Superior temporal gyrus (tissue), 1 donor: ENCODE results near the gene TMIE.

Experiments
- DNase-seq: peaks from one replicate; pipeline ENCODE4 v3.0.0-alpha.2; 2016; ENCODE audit errors: extremely low spot score

Gene TMIE

DNA sequence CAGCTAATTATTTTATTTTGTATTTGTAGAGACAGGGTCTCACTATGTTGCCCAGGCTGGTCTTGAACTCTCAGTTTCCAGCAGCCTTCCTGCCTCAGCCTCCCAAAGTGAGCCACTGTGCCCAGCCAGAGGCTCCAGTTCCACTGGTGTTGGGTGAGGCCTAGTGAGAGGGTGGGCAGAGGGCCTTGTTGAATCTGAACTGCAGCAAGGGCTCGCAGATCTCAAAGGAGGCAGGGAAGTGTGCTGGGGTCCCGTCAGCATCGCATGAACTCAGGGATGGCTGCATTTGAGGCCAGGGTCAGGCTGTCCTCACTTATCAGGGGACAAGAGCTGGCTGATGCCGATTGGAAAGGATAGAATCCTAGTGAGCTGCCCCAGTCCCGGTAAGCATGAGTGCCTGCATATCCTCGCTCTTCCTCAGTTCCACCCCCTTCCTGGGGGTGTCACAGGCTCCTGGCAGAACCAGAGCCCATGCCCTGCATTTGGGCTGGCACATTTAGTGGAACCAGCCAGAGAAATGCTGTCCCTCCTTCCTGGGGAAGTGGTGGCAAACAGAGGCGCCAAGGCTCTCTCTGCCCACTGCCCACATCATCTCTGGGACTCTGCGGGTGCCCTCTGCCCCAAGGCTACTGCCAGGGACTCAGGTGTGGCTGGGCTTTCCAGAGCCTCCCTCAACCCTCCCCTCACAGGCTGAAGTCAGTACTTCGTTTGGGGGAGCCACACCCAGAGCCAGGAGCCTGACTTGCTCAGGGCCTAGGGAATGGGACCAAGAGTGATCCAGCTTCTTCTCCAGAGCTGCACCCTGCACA lies 31.8 kb upstream of the TMIE start:
- DNase-seq: no peak

DNA sequence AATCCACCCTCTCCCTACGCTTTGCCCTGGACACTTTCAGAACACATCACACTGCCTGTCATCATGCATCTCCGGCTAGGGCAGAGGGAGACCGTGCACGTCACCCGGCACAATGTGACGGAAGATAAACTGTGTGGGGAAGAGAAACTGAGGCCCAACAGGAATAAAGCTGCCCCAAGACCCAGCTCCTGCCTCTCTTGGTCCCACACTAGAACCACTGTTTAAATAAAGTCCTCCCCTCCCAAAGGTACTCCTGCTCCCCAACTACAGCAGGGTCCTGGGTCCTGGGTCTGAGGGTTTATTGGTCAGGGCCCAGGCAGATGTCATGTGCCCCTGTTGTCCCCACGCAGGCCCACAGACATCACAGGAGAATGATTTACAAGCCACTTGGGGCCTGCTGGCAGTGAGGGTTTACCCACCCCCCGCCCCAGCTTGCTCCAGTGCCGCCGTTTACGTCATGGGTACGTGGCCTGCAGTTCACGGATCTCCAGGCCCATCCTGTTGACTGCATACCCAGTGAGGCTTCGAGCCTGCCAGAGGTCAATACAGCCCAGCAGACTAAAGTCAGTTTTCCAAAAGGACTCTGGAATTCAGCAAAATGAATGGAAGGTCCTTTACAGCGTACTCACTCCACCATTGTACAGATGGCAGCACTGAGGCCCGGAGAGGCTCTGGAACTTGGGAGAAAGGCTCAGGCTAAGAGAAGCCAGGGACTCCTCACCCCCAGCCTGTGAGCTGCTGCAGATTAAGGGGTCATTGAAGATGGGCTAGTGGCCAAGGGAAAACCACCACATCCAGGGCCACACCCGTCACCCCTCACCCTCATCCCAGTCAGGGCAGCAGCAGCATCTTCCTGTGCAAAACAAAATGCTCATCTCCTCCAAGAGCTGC lies 30.9 kb upstream of the TMIE start:
- DNase-seq: no peak

DNA sequence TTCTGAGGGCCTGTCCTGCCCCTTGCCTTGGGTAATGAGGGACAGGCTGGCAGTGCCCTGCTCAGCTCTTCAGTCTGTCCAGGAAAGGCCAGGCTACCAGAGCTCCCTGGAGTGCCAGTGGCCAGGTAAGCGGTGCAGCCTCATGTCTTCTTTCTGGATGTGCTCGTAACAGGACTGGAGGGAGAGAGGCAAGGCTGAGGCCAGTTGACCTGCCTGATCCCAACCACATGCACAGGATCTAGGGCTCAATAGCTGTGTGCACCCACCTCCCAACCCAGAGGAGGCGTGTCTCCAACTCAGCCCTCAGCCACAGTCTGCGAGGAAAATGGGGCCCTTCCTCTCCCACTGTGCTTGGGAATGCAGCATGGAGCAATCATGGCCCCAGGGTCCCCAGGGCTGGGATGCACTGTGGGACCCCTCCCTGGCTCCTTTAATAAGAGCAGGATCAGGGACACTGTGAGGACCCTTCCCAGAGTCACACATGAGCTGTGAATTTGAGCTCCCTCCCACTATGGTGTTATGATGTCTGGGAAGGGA lies 30.2 kb upstream of the TMIE start:
- DNase-seq: no peak

DNA sequence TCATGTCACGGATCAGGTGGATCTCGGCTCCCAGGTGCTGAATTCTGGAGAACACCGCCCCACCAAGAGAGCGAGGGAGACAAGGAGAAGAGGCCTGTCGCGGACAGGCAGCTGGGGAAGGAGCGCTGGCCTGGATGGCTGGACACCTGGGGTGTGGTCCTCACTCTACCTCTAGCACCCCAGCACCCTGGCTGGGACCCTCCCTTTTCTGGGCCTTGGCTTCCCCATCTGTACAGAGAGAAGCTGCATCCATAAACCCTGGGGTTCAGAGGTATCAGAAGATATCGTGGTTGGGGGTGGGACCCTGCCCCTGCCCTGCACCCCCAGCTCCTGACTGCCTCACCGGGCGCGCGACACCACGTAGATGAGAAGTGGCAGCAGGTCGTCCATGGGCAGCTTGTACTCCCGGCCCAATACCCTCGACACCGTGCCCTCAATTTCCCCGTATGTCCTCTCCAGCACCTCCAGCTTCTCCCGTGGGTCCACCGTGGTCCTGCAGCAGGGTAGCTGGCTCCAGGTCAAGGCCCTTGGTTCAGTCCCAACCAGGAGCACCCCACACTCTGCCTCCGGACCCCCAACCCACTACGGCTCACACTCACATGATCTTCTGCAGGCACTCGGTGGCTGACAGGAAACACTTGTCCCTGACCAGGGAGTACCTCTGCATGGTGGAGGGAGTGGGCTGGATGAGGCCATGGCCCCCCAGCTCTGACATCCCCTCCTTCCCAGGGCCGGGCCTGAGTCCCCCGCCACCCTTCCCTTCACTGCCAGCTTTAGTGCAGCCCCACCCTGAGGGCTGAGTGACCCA lies 29.4 kb upstream of the TMIE start:
- no peak for DNase-seq

DNA sequence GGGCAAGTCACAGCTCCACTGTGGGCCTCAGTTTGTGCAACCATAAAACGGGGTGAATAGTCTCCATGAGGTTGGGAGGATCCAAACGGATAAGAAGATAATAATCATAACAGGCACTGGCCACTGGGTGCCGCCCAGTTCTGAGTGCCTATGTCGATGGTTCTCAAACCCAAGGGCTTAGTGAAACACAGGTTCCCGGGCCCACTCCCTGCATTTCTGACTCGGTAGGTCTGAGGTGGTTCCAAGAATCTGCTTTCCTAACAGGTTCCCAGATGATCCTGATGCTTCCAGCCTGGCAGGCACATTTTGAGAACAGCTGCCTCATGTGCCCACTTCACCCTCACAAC lies 28.9 kb upstream of the TMIE start:
- no peak for DNase-seq

DNA sequence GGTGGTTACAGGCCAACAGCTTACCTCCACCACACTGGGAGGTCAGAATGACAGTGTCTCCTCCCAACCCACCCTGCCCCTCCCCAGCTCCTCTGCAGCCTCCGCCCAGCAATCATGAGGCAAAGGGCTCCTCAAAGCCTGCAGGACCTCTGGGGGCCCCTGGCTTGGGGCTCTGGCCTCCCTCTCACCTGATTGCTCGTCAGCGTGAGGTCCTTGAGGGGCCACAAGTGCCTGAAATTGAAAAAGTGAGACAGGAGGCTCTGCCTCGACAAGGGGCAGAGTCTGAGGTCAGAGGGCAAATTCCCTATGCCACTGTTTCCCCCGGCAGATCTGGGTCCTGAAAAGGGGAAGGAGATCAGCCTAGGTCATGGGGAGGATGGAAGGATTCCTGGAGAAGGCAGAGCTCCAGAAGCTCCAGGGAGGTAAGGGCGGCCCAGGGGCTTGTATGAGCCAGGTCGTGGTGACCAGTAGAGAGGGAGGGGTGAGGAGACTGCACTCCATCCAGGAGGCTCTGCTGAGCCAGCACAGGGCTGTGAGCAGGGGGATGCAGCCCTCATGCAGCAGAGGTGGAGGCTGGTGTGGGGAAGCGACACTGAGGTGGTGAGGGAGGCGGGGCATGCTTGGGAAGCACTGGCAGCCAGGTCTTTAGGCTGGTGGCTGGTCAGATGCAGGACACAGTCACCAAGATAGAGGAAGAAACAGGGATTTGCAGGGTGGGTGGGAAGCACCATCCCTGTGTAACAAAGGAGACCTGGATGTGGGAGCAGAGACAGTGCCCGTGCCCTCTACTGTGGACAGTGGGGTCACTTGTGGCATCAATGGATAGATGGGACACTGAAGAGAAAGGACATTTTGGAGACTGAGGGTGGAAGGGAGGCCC lies 27.8 kb upstream of the TMIE start:
- DNase-seq: no peak

DNA sequence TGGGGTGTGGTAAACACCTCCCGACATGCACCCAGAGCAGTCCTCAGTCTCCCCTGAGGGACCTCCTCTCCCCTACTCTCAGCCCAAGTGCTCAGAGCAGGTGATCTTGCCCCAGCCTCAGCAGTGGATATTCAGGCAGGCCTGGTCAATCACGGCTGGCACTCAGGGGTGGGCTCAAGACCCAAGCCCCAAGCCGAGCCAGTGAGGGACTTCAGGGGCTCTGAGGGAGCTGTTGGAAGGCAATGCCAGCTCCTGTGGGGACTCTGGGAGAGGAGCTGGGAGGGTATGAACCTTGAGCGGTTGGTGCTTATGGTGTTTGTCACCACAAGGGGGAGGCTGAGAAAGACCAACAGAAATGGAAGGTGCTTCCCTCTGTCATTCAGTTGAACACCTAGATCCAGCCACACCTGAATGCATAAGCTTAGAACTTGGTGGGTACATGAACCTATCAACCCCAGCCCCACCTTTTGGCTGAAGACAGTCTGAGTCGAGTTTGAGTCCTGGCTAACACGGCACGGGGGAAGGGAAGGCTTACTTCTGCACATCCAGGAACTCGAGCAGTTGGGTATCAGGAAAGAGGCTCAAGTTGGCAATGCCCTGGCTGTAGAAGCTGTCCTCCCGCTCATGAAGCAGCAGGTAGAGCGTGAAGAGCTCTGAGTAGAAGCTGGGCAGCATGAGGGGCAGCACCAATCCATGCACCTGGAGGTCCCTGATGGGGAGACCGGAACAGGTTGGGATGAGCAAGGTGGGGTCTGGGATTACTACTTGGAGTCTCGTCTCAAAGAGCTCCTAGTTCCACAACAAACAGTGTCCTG lies 27.0 kb upstream of the TMIE start:
- DNase-seq: no peak

DNA sequence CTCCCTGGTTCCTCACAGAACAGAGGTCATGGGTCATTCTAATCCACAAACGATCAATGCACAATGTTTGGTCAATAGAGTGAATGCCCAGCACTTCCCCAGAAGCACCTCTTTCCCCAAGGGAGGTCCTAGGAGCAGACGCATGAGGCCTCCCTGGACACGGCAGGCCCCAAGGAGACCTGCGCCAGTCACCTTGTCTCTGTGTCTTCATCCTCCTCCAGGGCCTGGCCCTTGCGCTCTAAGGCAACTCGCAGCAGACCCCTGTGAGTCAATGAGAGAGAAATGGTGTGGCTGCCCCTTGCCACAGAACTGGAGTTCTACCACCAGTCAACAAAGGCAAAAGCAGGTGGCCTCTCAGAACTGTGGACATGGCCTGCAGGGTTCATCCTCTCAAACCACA lies 25.8 kb upstream of the TMIE start:
- DNase-seq: no peak

DNA sequence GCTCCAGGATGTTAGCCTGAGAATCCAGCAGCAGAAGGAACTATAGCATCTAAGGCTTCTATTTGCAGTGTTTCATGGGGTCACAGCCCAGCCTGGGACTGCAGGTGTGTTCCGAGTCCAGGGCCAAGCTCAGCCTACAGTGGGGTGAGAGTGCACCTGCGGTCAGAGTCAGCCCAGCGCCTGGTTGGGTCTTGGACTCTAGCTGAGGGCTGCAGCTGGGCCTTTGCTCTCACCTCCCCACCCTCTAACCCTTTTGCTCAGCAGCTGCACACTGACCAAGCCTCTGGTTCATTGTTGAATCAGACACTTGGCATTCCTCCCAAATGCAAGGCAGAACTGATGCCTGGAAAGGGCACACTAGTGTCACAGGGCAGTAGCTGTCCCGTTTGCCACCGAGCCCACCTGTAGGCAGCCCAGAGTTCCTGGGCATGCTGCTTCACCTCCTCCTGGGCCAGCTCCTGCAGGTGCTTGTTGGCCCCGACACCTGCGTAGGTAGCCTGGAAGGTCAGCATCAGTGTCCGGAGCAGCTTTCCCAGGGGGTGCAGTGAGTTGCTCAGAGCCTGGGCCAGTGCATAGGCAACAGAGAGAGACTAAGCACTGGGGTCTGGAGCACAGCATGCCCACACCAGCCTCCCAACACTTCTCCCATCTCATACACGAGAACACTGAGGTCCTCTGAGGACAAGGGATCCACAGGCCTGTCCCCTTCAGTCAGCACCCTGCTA lies 25.2 kb upstream of the TMIE start:
- peak; percentile 70 for DNase-seq

DNA sequence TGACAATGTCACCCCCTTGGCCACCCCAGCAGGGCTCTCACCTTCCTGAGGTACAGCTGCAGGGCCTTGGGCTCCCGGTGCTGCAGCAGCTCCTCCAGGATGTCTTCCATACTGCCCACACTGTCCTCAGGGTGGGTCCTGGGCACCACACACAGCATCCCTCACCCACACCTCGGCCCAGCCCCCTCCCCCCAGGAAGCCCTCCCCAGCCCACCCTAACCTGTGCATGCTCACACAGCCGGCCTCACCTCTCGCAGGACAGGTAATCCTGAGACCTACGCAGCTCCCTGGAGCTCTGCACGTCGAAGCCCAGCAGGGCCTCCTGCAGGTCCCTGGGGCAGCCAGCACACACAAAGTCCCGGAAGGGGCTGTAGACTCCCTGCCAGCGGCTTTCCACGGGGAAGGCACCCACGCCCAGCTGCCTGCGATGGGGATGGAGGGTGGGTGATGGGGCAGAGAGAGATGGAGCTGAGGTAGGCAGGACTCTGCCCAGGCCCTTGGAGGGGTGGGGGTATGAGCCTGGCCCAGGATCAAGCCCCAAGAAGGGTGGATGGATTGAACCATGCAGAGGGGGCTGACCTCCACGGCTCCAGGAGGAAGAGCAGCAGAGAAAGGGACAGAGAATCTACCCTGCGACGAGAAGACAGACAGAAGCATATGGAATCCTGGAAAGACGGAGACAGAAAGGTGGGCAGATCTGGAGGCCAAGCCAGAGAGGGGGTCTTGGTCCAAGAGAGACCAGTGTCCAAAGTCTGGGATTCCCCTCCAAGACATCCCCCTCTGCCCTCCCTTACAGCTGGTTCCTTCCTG lies 24.4 kb upstream of the TMIE start:
- no peak for DNase-seq

DNA sequence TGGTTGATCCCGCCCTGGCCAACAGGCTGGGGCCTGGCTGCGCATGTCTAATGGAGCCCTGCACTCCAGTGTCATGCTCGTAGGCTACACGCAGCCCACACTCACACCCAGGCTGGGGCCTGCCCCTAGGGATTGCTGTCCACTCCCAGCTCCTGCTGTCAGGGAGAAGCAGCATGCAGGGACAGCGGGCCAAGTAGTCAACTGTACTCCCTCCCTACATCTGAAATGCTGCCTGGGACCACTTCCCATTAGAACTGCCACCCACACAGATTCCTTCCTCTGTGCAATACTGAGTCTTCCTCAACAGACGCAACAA lies 23.8 kb upstream of the TMIE start:
- no peak for DNase-seq

DNA sequence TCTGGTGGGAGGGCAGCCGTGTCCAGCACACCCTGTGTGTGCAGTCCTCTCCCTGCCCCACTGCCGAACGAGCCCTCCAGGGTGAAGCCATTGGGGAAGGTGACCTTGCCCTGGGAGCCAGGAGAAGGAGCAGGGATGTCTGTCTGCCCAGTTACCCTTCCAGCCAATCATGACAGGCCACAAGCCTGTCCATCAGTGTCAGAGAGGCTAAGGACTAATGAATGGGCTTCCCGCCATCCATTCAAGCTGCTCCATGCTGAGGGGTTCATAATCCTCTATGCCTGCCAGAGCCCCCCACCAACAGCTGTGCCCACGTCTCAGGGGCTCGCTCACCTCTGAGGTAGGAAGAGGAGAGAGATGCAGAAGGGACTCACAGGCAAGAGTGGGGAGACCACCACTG lies 22.9 kb upstream of the TMIE start:
- no peak for DNase-seq

DNA sequence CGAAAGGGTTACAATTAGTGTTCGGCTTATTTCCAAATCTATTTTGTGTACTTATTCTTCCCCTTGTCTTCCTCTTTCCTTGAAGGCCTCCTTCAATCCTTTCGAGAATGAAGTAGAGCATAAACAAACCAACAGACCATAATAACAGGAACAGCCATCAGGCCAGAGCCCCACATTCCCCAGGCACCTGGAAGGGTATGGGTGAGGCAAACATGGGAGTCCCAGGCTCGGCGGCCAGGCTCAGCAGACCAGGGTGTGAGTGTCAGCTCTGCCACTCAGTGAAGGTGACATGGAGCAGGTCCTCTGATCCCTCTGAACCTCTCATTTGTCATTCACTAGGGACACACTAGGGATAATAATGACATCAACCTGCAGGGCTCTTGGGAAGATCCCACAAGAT lies 21.5 kb upstream of the TMIE start:
- no peak for DNase-seq

DNA sequence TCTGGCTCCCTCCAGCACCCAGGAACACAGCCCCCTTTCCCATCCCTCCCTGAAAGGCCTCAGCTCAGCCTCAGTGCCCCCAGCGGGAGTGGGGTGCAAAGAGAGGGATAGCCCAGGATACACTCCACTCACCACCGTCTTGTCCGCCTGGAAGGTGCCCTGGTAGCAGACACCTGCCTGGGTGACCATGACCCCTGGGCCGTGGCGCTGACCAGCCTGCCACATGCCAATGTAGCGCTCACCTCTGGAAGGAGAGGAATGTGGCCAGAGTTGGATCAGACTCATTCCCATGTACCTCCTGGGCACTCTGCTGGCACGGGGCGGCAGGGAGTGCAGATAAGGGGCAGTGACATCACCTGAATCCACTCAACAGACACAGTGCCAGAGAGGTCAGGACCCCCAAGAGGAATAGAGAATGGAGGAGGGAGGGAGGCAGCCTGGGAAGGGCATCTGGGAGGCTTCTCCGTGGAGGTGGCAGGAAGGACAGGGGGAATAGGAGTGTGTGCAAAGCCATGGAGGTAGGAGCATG lies 20.8 kb upstream of the TMIE start:
- no peak for DNase-seq

DNA sequence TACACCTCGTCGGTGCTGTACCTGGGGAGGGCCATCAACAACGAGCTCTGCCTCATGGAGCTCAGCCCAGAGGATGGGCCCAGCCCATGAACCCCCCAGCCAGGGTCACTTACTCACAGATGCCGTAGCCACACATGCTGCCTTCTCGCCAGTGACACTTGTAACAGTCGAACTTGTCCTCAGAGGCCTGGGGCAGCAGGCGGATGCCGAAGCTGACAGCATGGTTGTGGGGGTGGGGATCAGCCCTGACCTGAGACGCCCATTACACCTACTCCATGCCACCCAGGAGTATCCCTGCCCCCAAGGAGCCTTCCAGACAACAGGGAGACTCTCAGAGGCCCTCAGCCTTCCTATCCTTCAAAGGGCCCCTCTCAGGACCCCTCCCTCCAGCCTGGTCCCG lies 19.8 kb upstream of the TMIE start:
- no peak for DNase-seq

DNA sequence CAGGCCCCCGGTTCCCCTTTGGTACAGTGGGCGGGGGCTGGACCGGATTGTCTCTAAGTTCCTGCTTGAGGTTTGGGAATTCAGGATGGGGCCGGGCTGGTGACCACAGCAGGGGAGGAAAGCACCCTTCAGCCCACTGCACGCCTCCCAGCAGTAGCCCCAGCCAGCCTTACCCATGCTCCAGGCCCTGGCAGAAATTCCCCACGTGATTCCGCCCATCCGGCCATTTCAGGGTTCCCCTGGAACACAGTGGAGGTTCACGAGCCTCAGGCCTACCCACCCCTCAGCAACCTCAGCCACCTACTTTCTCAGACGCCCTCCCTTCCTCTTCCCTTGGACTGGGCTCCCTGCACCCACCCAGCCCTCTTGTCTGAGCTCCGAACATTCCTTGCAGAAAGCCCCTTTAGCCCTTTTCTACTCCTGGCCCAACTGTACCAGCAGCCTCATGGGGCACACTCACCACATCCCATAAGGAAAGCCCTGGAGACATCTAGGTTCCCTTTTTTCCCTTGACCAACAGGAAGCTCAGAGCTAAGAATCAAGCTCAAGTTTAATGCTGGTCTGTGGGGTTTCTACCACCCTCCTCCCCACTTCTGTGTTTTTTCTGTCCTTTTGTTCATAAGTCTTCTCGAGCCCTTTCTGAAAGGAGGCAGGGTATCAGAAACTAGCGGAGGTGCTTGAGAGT lies 19.2 kb upstream of the TMIE start:
- no peak for DNase-seq

DNA sequence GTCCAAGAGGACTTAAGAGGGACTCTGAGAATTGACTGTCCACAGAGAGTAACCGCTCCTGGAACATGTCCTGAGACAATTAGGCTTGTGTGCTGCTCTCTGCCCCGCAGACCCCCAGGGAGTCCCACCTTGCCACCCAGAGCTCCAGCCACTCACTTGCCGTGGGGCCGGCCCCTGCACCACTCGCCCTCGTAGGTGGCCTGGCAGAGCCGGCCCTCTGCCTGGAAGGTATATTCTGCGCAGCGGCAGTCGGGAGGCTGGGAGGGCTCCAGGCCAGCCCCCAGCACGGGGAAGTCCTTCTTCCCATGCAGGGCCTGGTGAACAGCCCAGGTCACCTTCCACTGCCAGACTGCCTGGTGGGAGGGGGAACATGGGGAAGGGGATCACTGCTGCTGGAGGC lies 18.2 kb upstream of the TMIE start:
- DNase-seq: no peak

DNA sequence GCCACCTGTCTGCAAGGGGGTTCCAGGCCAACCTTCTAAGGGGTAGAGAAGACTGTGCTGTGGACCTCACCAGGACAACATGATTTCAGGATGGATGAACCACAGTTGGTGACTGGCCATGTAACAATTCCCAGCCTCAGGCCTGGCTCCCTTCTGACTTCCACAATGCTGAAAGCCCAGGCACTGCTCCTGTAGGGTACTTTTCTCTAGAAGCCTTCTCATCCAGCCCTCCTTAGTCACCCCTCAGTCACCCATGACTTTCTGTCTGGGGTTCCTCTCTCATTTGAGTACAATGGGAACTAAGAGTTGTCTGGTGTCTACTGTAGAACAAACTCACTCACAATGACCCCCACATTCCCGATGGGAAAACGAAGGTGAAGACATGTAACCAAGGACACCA lies 16.3 kb upstream of the TMIE start:
- DNase-seq: no peak
